Psoas muscle (tissue), 8 donors: ENCODE measurements around the gene ALDOC. TPM values are rescaled to one million over a fixed set of nuclear protein-coding genes. Genes with fewer than 3 reads are reported as not detected.

Experiments
- ATAC-seq, 4 donors: fragments of 200-7000 bp; cut with Tn5 transposase; one replicate each; pipeline ENCODE4 v1.9.1; 2020; ENCODE audit warnings: moderate library complexity in 3 of 4, mild to moderate bottlenecking in 2 of 4
- DNase-seq, 2 donors: peaks; one replicate each; pipeline ENCODE4 v3.0.0-alpha.2; 2020
- H3K27ac ChIP-seq: fragments of 200-600 bp; one replicate; pipeline ENCODE4 v1.8.0; 2022
- H3K27me3 ChIP-seq, 3 donors: fragments of 200-600 bp in 1 of 3; one replicate each; pipeline versions ENCODE4 v1.6.1 to v1.8.0; 2013 to 2022; ENCODE audit warnings: low read length in 2 of 3, mild to moderate bottlenecking in 2 of 3, moderate library complexity in 1 of 3; ENCODE audit not compliant: insufficient read depth in 3 of 3
- H3K36me3 ChIP-seq, 2 donors: fragments of 200-600 bp in 1 of 2; one replicate each; pipeline versions ENCODE4 v1.6.1 to v1.8.0; 2013 to 2022; ENCODE audit warnings: low read depth in 1 of 2, mild to moderate bottlenecking in 1 of 2, moderate library complexity in 1 of 2; ENCODE audit not compliant: insufficient read depth in 1 of 2
- H3K4me1 ChIP-seq: fragments of 200-600 bp; one replicate; pipeline ENCODE4 v1.8.0; 2022
- H3K4me3 ChIP-seq: fragments of 200-600 bp; one replicate; pipeline ENCODE4 v1.8.0; 2022; ENCODE audit warnings: mild to moderate bottlenecking
- H3K9me3 ChIP-seq: fragments of 200-600 bp; one replicate; pipeline ENCODE4 v1.8.0; 2022
- CTCF ChIP-seq: fragments of 200-600 bp; IDR thresholded peaks from one replicate; pipeline ENCODE4 v1.8.0; 2022; ENCODE audit warnings: antibody characterized with exemption
- WGBS, 3 donors: extraction: QIAGEN DNeasy Blood & Tissue Kit; methylation state at CpG; one replicate each; pipeline versions ENCODE4 v1.1.6 to v1.1.7; 2013; 5-methylcytosine and 5-hydroxymethylcytosine counted together
- intact Hi-C, 2 donors: fragments of 100-400 bp; cut with DNase I; formaldehyde crosslinking; loops; one replicate each; pipeline versions ENCODE4 v1.11.0 to v1.14.2; 2022
- long read RNA-seq, 2 donors: library from polyadenylated mRNA; unstranded; transcript quantifications; one replicate each; pipeline ENCODE4 v2.0.0, GENCODE V29; 2021
- polyA plus RNA-seq, 3 donors: library from polyadenylated mRNA; stranded (reverse); fragments of 200-250 nt; gene quantifications; one replicate each; pipeline ENCODE4 v1.2.3, GENCODE V29; 2013
- total RNA-seq, 4 donors: library from RNA; stranded (reverse); fragmentation: NEBNext Ultra II Directional in 2 of 4; extraction: Animal tissue kit (Norgen Biotek cat#: 25700) in 2 of 4; gene quantifications; one replicate each; pipeline versions ENCODE4 v1.2.1 to v1.2.4, GENCODE V29; 2021 to 2023
- donor health status: healthy with polysubstance abuse.
- donor health status: DM: no; HTN: no; CAD: no; lungs with moderate emphysema.
- donor health status: Bipolar disorder and iron deficiency.
- donor health status: healthy.
- donor health status: DM: yes; HTN: yes; CAD: no.
- donor health status: DM: no; HTN: no; CAD: no.
- donor health status: DM: no; HTN: no; CAD: no.
- donor health status: DM: yes; HTN: yes; CAD: no.

The ALDOC gene
- total RNA-seq (1 to 10 TPM; 1.3 to 2.9 (median 2.0) TPM), polyA plus RNA-seq (1 to 10 TPM; 1.2 to 2.4 (median 1.7) TPM)
- long read RNA-seq, donor 1 = 0 reads
- long read RNA-seq, donor 2, partial matches to known transcripts = 0 of 1 reads
- long read RNA-seq, donor 2, other reads (novel, unspliced or antisense) = 0 of 1 reads

- TF ChIP-seq CTCF = no peak
- Histone ChIP-seq H3K9me3 (no peaks in the 10 kb centered on the region), H3K27me3 (no peaks in the 10 kb centered on the region), H3K36me3 (no peaks in the 10 kb centered on the region), H3K27ac (no peak within 1 kb of the TSS), H3K4me3 (peak within 1 kb of the TSS; percentile 41), H3K4me1 (peaks cover 6% of the 10 kb centered on the region)
- 8 to 11% (median 9%) methylated on average over 22 to 25 of the region's 26 CpGs for WGBS, 3 donors
- intact Hi-C loops = no loop called here
- peak; percentile 97 to 98 for DNase-seq
- peak; percentile 97 to 98 (median 97) for ATAC-seq
Observed at GRCh38 chr17:28576758-28577465, at the start of gene ALDOC. Gene ALDOC, minus strand, starts transcription at chr17:28576895. Its CDS starts 1,363 bp downstream, at chr17:28575532.

- no peaks in the 10 kb centered on the region for H3K9me3 ChIP-seq
- peak overlapping the region; percentile 69 for H3K27ac ChIP-seq
- DNase-seq = no peak
- H3K27me3 ChIP-seq = no peaks in the 10 kb centered on the region
- peak in 3 of 4 donors; percentile 20 to 25 (median 22) for ATAC-seq
- intact Hi-C loops = no loop called here
- 61 to 80% (median 71%) methylated on average over 2 of the region's 2 CpGs for WGBS, 3 donors
- no peaks in the 10 kb centered on the region for H3K4me1 ChIP-seq
- no peak overlapping the region for H3K4me3 ChIP-seq
- no peak for TF ChIP-seq CTCF
- peaks cover 30 to 96% of the 10 kb centered on the region in 2 donors for H3K36me3 ChIP-seq
Observed at GRCh38 chr17:28624148-28624547, 47.5 kb upstream of the ALDOC start.

- peak; percentile 83 to 94 (median 92) for ATAC-seq
- H3K27ac ChIP-seq = peak overlapping the region; percentile 69
- 42 to 60% (median 50%) methylated on average over 4 of the region's 4 CpGs for WGBS, 3 donors
Observed at GRCh38 chr17:28623696-28624095, 47.0 kb upstream of the ALDOC start.

GRCh38 chr17:28622186-28622585 lies 45.5 kb upstream of the ALDOC start:
- TF ChIP-seq CTCF = no peak
- ATAC-seq = no peak
- Histone ChIP-seq H3K4me1 (no peaks in the 10 kb centered on the region), H3K9me3 (no peaks in the 10 kb centered on the region), H3K36me3 (peaks cover 30 to 96% of the 10 kb centered on the region in 2 donors), H3K27me3 (no peaks in the 10 kb centered on the region), H3K27ac (no peak overlapping the region), H3K4me3 (no peak overlapping the region)
- 56 to 77% (median 58%) methylated on average over 3 of the region's 3 CpGs for WGBS, 3 donors
- intact Hi-C loops = no loop called here
- DNase-seq = no peak

More at GRCh38 chr17:28623696-28624095, 47.0 kb upstream of the ALDOC start:
- intact Hi-C loops = no loop called here
- no peak overlapping the region for H3K4me3 ChIP-seq
- peaks cover 30 to 96% of the 10 kb centered on the region in 2 donors for H3K36me3 ChIP-seq
- no peaks in the 10 kb centered on the region for H3K9me3 ChIP-seq
- no peak for TF ChIP-seq CTCF
- no peaks in the 10 kb centered on the region for H3K27me3 ChIP-seq
- H3K4me1 ChIP-seq = no peaks in the 10 kb centered on the region
- peak in 1 of 2 donors; percentile 67 for DNase-seq
